GM10266 (cell line): ENCODE measurements around the gene PCDHB15.
"Not testable (repeated sequence)": the region's sequence is repeated elsewhere in the genome, so short reads cannot be mapped to it uniquely, and the experiment has no call there.

Source experiments
- DNase-seq: peaks from one replicate; pipeline ENCODE4 v3.0.0; 2012; ENCODE audit errors: extremely low spot score
- CTCF ChIP-seq: IDR thresholded peaks from 2 replicates; pipeline ENCODE4 v1.5.1; 2012; ENCODE audit warnings: mild to moderate bottlenecking, low read depth; ENCODE audit not compliant: control insufficient read depth, insufficient read depth; ENCODE audit errors: missing control alignments

Gene PCDHB15

GRCh38 chr5:141245250-141245717 lies at the start of gene PCDHB15:
TSS of gene PCDHB15 (plus strand) at chr5:141245395. CDS start at chr5:141245579, 184 bp downstream.
- TF ChIP-seq CTCF, result no peak
- DNase-seq, result no peak

- no peak for DNase-seq
- TF ChIP-seq CTCF, result no peak
Measured at GRCh38 chr5:141196363-141196762, 48.8 kb upstream of the PCDHB15 start.

- no peak for DNase-seq
- TF ChIP-seq CTCF, result no peak
Measured at GRCh38 chr5:141199359-141200235, 45.6 kb upstream of the PCDHB15 start, which contains the start of gene PCDHB11. TSS of gene PCDHB11 (plus strand) at chr5:141199627. CDS start at chr5:141199775, 148 bp downstream.

GRCh38 chr5:141201126-141201525 lies 44.1 kb upstream of the PCDHB15 start:
- DNase-seq, result not testable (repeated sequence)

GRCh38 chr5:141201646-141202045 lies 43.5 kb upstream of the PCDHB15 start:
- not testable (repeated sequence) for DNase-seq

- peak; percentile 8 for TF ChIP-seq CTCF
- DNase-seq, result no peak
Measured at GRCh38 chr5:141208478-141208877, 36.7 kb upstream of the PCDHB15 start, which contains the start of gene PCDHB12. TSS of gene PCDHB12 (plus strand) at chr5:141208719. CDS start at chr5:141208908, 189 bp downstream.

GRCh38 chr5:141210281-141210680 lies 34.9 kb upstream of the PCDHB15 start:
- not testable (repeated sequence) for DNase-seq

GRCh38 chr5:141210849-141211248 lies 34.3 kb upstream of the PCDHB15 start:
- not testable (repeated sequence) for DNase-seq

GRCh38 chr5:141213656-141214339 lies 31.4 kb upstream of the PCDHB15 start, which contains the start of gene PCDHB13:
TSS of gene PCDHB13 (plus strand) at chr5:141213919. CDS start at chr5:141214124, 205 bp downstream.
- peak; percentile 5 for TF ChIP-seq CTCF
- DNase-seq, result not testable (repeated sequence)

- DNase-seq, result not testable (repeated sequence)
Measured at GRCh38 chr5:141214583-141214982, 30.6 kb upstream of the PCDHB15 start.

- not testable (repeated sequence) for DNase-seq
Measured at GRCh38 chr5:141215504-141215903, 29.7 kb upstream of the PCDHB15 start.

- DNase-seq, result not testable (repeated sequence)
Measured at GRCh38 chr5:141216035-141216434, 29.2 kb upstream of the PCDHB15 start.
